ENCODE results near the gene ALKBH2.

ALKBH2 gene

GRCh38 chr12:109098651-109099050 is 5.4 kb upstream of the ALKBH2 start:
- no peak for TF ChIP-seq EZH2phosphoT487 (IDR thresholded peaks at IDR 0.05; ENCODE audit: borderline replicate concordance)
- TF ChIP-seq CTCF (conservative IDR thresholded peaks at IDR 0.05; ENCODE audit: low read length) = no peak
- Histone ChIP-seq H3K4me2 (ENCODE audit: low read depth, low read length, poor library complexity, severe bottlenecking) (peak overlapping the region; percentile 91), H3K9me2 (replicated peaks; ENCODE audit: low read depth, low read length) (no peaks in the 10 kb centered on the region), H4K20me1 (ENCODE audit: insufficient read depth, low read length, poor library complexity, severe bottlenecking) (peaks cover 27% of the 10 kb centered on the region), H3K9me3 (ENCODE audit: insufficient read depth, low read depth, low read length) (no peaks in the 10 kb centered on the region), H3K9ac (ENCODE audit: low read depth, low read length, poor library complexity, severe bottlenecking) (peak overlapping the region; percentile 84), H3K27me3 (ENCODE audit: insufficient read depth, low read length, poor library complexity, severe bottlenecking) (no peaks in the 10 kb centered on the region), H2AFZ (ENCODE audit: low read length) (peak overlapping the region; percentile 61; the same call in 1 of the 2 replicates), H3K4me3 (ENCODE audit: low read length, poor library complexity, severe bottlenecking) (peak overlapping the region; percentile 77), H3K79me2 (ENCODE audit: insufficient read depth, low read length) (peaks cover 45% of the 10 kb centered on the region), H3K36me3 (ENCODE audit: insufficient read depth, low read length) (peaks cover 25% of the 10 kb centered on the region; the same call in 1 of the 2 replicates), H3K4me1 (ENCODE audit: insufficient read depth, low read length, poor library complexity, severe bottlenecking) (peaks cover 23% of the 10 kb centered on the region), H3F3A (ENCODE audit: low read depth) (no peaks in the 10 kb centered on the region)

GRCh38 chr12:109098183-109098604 is 4.9 kb upstream of the ALKBH2 start:
- H2AFZ ChIP-seq (ENCODE audit: low read length) = peak overlapping the region; percentile 61; the same call in 1 of the 2 replicates
- TF ChIP-seq EZH2phosphoT487 (IDR thresholded peaks at IDR 0.05; ENCODE audit: borderline replicate concordance) = no peak
- TF ChIP-seq CTCF (conservative IDR thresholded peaks at IDR 0.05; ENCODE audit: low read length) = no peak

DNA sequence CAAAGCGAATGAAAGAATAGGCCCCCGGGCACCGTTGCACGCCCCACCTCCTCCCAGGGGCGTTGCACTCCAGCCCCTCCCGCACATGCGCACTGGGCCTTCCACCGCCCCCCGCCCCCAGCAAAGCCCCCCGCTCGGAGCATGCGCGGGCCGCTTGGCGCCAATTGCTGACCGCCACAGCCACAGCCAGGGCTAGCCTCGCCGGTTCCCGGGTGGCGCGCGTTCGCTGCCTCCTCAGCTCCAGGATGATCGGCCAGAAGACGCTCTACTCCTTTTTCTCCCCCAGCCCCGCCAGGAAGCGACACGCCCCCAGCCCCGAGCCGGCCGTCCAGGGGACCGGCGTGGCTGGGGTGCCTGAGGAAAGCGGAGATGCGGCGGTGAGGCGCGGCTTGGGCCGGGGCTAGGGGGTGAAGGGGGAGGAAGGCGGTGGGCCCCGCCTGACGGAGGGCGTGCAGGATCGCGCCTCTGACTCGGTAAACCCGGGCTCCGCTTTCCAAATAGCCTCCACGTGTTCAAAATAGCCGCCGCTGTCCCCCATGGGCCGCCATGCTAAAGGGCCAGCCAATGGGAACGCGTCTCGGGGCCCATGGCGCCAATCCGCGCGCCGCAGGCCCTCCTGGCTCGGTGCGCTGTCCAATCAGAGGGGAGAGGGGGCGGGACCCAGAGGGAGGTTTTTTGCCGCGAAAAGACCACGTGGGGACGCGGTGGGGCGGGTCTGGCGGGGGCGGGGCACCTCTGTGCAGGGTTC is 4.3 kb upstream of the ALKBH2 start, which contains the start of gene UNG:
TSS of gene UNG (plus strand) at position 163 of the 748 bp plus-strand sequence. CDS start at position 246, 83 bp downstream.
- H3F3A ChIP-seq (ENCODE audit: low read depth) = no peaks in the 10 kb centered on the region
- peaks cover 28% of the 10 kb centered on the region for H4K20me1 ChIP-seq (ENCODE audit: insufficient read depth, low read length, poor library complexity, severe bottlenecking)
- H2AFZ ChIP-seq (ENCODE audit: low read length) = peak within 1 kb of the TSS; percentile 88
- peak within 1 kb of the TSS; percentile 91 for H3K4me2 ChIP-seq (ENCODE audit: low read depth, low read length, poor library complexity, severe bottlenecking)
- H3K9me2 ChIP-seq (replicated peaks; ENCODE audit: low read depth, low read length) = no peaks in the 10 kb centered on the region
- peaks cover 19% of the 10 kb centered on the region; the same call in 1 of the 2 replicates for H3K36me3 ChIP-seq (ENCODE audit: insufficient read depth, low read length)
- H3K9ac ChIP-seq (ENCODE audit: low read depth, low read length, poor library complexity, severe bottlenecking) = peak within 1 kb of the TSS; percentile 84
- H3K4me3 ChIP-seq (ENCODE audit: low read length, poor library complexity, severe bottlenecking) = peak within 1 kb of the TSS; percentile 77
- TF ChIP-seq EZH2phosphoT487 (IDR thresholded peaks at IDR 0.05; ENCODE audit: borderline replicate concordance) = no peak
- TF ChIP-seq CTCF (conservative IDR thresholded peaks at IDR 0.05; ENCODE audit: low read length) = no peak
- peaks cover 48% of the 10 kb centered on the region for H3K79me2 ChIP-seq (ENCODE audit: insufficient read depth, low read length)
- peaks cover 29% of the 10 kb centered on the region for H3K4me1 ChIP-seq (ENCODE audit: insufficient read depth, low read length, poor library complexity, severe bottlenecking)
- H3K27me3 ChIP-seq (ENCODE audit: insufficient read depth, low read length, poor library complexity, severe bottlenecking) = no peaks in the 10 kb centered on the region
- H3K9me3 ChIP-seq (ENCODE audit: insufficient read depth, low read depth, low read length) = no peaks in the 10 kb centered on the region

More at GRCh38 chr12:109098183-109098604, 4.9 kb upstream of the ALKBH2 start:
- H3K4me2 ChIP-seq (ENCODE audit: low read depth, low read length, poor library complexity, severe bottlenecking) = peak overlapping the region; percentile 91
- H3F3A ChIP-seq (ENCODE audit: low read depth) = no peaks in the 10 kb centered on the region
- no peaks in the 10 kb centered on the region for H3K27me3 ChIP-seq (ENCODE audit: insufficient read depth, low read length, poor library complexity, severe bottlenecking)
- H3K4me1 ChIP-seq (ENCODE audit: insufficient read depth, low read length, poor library complexity, severe bottlenecking) = peaks cover 23% of the 10 kb centered on the region
- H3K9me2 ChIP-seq (replicated peaks; ENCODE audit: low read depth, low read length) = no peaks in the 10 kb centered on the region
- H3K79me2 ChIP-seq (ENCODE audit: insufficient read depth, low read length) = peaks cover 44% of the 10 kb centered on the region
- H3K9ac ChIP-seq (ENCODE audit: low read depth, low read length, poor library complexity, severe bottlenecking) = peak overlapping the region; percentile 84
- H3K36me3 ChIP-seq (ENCODE audit: insufficient read depth, low read length) = peaks cover 21% of the 10 kb centered on the region; the same call in 1 of the 2 replicates
- H3K9me3 ChIP-seq (ENCODE audit: insufficient read depth, low read depth, low read length) = no peaks in the 10 kb centered on the region
- peak overlapping the region; percentile 77 for H3K4me3 ChIP-seq (ENCODE audit: low read length, poor library complexity, severe bottlenecking)
- H4K20me1 ChIP-seq (ENCODE audit: insufficient read depth, low read length, poor library complexity, severe bottlenecking) = peaks cover 27% of the 10 kb centered on the region
